HepG2 (cell line): ENCODE measurements around the gene DNM3. TPM values are rescaled to one million over a fixed set of nuclear protein-coding genes. Genes with fewer than 3 reads are reported as not detected.

ENCODE experiments used
- ATAC-seq: fragments of 200-7000 bp; cut with Tn5 transposase; 3 replicates; pipeline ENCODE4 v1.9.1; 2020; ENCODE audit warnings: mild to moderate bottlenecking, moderate library complexity
- BruUV-seq: library from RNA; stranded (reverse); fragments of 400-500 nt; replicated peaks from 2 replicates; lab custom pipeline; 2021; lab: Mats Ljungman, UMichigan
- CTCF ChIA-PET: fragments of 300-600 bp; formaldehyde crosslinking; extraction: SDS; loops from one replicate; lab custom pipeline; 2021; ENCODE audit warnings: low total read pairs, inconsistent platforms, low intra/inter-chr PET ratio; lab: Yijun Ruan, JAX
- POLR2A ChIA-PET: fragments of 350-600 bp; sonication (Branson Sonifier 250); formaldehyde crosslinking; loops from one replicate; lab custom pipeline; 2020; ENCODE audit warnings: antibody characterized with exemption, inconsistent platforms; lab: Yijun Ruan, JAX
- DNase-seq: peaks from one replicate; pipeline ENCODE4 v3.0.0-alpha.2; 2015; ENCODE audit warnings: low spot score
- FAIRE-seq: peaks from 3 replicates; lab custom pipeline; 2011; peaks lifted over from hg19 to GRCh38; lab: Jason Lieb, UNC
- H2AFZ ChIP-seq: one replicate; pipeline ENCODE4 v1.6.1; 2011; ENCODE audit warnings: low read length, inconsistent platforms
- H3K27ac ChIP-seq: fragments of 300-600 bp; 3 replicates; pipeline ENCODE4 v1.8.0; 2011; ENCODE audit warnings: mixed run types, mild to moderate bottlenecking, mixed read lengths, low read length, inconsistent platforms; ENCODE audit not compliant: insufficient read depth; ENCODE audit errors: extremely low read length
- H3K27me3 ChIP-seq, 2 experiments: fragments of 200-600 bp in 1 of 2; 2 replicates in 1 of 2; 3 replicates in 1 of 2; pipeline versions ENCODE4 v1.6.0 to v1.8.0; 2011; ENCODE audit warnings: low read length in 2 of 2, mild to moderate bottlenecking in 2 of 2, moderate library complexity in 2 of 2, inconsistent platforms in 1 of 2; ENCODE audit not compliant: insufficient read depth in 2 of 2, control insufficient read depth in 1 of 2
- H3K36me3 ChIP-seq, 2 experiments: fragments of 200-600 bp in 1 of 2; replicated peaks in 1 of 2; 2 replicates in 1 of 2; 3 replicates in 1 of 2; pipeline versions ENCODE4 v1.5.1 to v1.8.0; 2011; ENCODE audit warnings: low read length in 2 of 2, inconsistent platforms in 1 of 2; ENCODE audit not compliant: insufficient read depth in 2 of 2, control insufficient read depth in 1 of 2
- H3K4me1 ChIP-seq: 2 replicates; pipeline ENCODE4 v1.5.1; 2012; ENCODE audit warnings: low read length, inconsistent platforms; ENCODE audit not compliant: insufficient read depth
- H3K4me2 ChIP-seq: 2 replicates; pipeline ENCODE4 v1.6.0; 2011; ENCODE audit warnings: low read depth, low read length, inconsistent platforms
- H3K4me3 ChIP-seq, 3 experiments: fragments of 200-600 bp in 1 of 3; sonication (generic), shearing (Covaris generic) in 1 of 3; replicated peaks in 1 of 3; 2 replicates each; pipeline ENCODE4 v1.5.1; 2011 to 2016; ENCODE audit warnings: low read length in 3 of 3, inconsistent platforms in 2 of 3, low read depth in 2 of 3, mild to moderate bottlenecking in 2 of 3, control low read depth in 1 of 3, mixed read lengths in 1 of 3; ENCODE audit not compliant: insufficient read depth in 1 of 3
- H3K79me2 ChIP-seq: one replicate; pipeline ENCODE4 v1.6.1; 2011; ENCODE audit warnings: low read length, inconsistent platforms; ENCODE audit not compliant: insufficient read depth
- H3K9ac ChIP-seq: 2 replicates; pipeline ENCODE4 v1.6.0; 2011; ENCODE audit warnings: mild to moderate bottlenecking, low read depth, low read length, inconsistent platforms; ENCODE audit not compliant: insufficient read depth
- H3K9me3 ChIP-seq: 2 replicates; pipeline ENCODE4 v1.5.1; 2012; ENCODE audit warnings: mild to moderate bottlenecking, low read length
- H4K20me1 ChIP-seq: 2 replicates; pipeline ENCODE4 v1.6.0; 2011; ENCODE audit warnings: inconsistent platforms, mild to moderate bottlenecking, low read length, moderate library complexity; ENCODE audit not compliant: insufficient read depth
- FOXP1 ChIP-seq, 2 experiments: fragments of 450-650 bp in 1 of 2; IDR thresholded peaks; 2 replicates each; pipeline ENCODE4 v1.6.1; 2017 to 2018; ENCODE audit warnings: antibody characterized with exemption in 1 of 2
- KDM2A ChIP-seq: sonication (generic); formaldehyde crosslinking; IDR thresholded peaks from 2 replicates; pipeline ENCODE4 v1.4.0; 2020; ENCODE audit warnings: low read depth, missing genetic modification reagents, borderline replicate concordance
- MED13 ChIP-seq: sonication (generic); formaldehyde crosslinking; IDR thresholded peaks from 2 replicates; pipeline ENCODE4 v1.5.0; 2020; ENCODE audit warnings: missing genetic modification reagents
- ZNF143 ChIP-seq: sonication (generic); formaldehyde crosslinking; IDR thresholded peaks from 2 replicates; pipeline ENCODE4 v1.4.0; 2020; ENCODE audit warnings: missing genetic modification reagents
- ZNF335 ChIP-seq: sonication (generic); formaldehyde crosslinking; IDR thresholded peaks from 2 replicates; pipeline ENCODE4 v1.4.0; 2020; ENCODE audit warnings: missing genetic modification reagents
- ZNF646 ChIP-seq: sonication (generic); formaldehyde crosslinking; IDR thresholded peaks from 2 replicates; pipeline ENCODE4 v1.9.0; 2021; ENCODE audit warnings: mild to moderate bottlenecking, missing genetic modification reagents
- WGBS: methylation state at CpG from one replicate; pipeline ENCODE4 v1.1.6; 2017; ENCODE audit warnings: low lambda C conversion rate; 5-methylcytosine and 5-hydroxymethylcytosine counted together
- in situ Hi-C: cut with HindIII; loops from 2 replicates; pipeline ENCODE4 v1.10.0; 2017; ENCODE audit warnings: low pct_unique_long_range_greater_than_20kb; ENCODE audit not compliant: extremely low pct_ligation_motif_present
- intact Hi-C: fragments of 100-400 bp; cut with micrococcal nuclease; formaldehyde crosslinking; loops from one replicate; pipeline ENCODE4 v1.10.0; 2022; ENCODE audit not compliant: unreplicated experiment
- polyA plus RNA-seq, 8 experiments: library from polyadenylated mRNA; depleted of rRNA in 3 of 8; stranded (reverse) in 7 of 8; unstranded in 1 of 8; fragments of >200 nt; fragmentation: Illumina TruSeq in 4 of 8; extraction: Trizol in 4 of 8; gene quantifications; 2 replicates each; pipeline versions ENCODE4 v1.2.1 to v1.2.3, GENCODE V29; 2011 to 2016; ENCODE audit warnings: low read depth in 4 of 8, missing spikeins in 1 of 8, mixed read lengths in 1 of 8; ENCODE audit not compliant: insufficient read depth in 1 of 8
- total RNA-seq, 5 experiments: library from RNA; depleted of rRNA; stranded (reverse); fragments of >200 nt; fragmentation: Illumina TruSeq; extraction: Trizol; gene quantifications; 2 replicates each; pipeline ENCODE4 v1.2.3, GENCODE V29; 2016; ENCODE audit warnings: low read depth in 1 of 5
- TF ChIP-seq, protein P1 (sequence below): sonication (generic); formaldehyde crosslinking; conservative IDR thresholded peaks from 2 replicates; pipeline ENCODE4 v1.4.0; 2020; ENCODE audit warnings: mild to moderate bottlenecking, missing genetic modification reagents, moderate library complexity
- TF ChIP-seq, protein P2 (sequence below): fragments of 450-650 bp; IDR thresholded peaks from 2 replicates; pipeline ENCODE4 v1.6.1; 2016

DNM3 gene
- total and polyA plus RNA-seq, 2 of the 13 experiments (the other 11 are each of a cell fraction or from before 2014, with no cell fraction given): 0.05 TPM; not detected in 1

- TF ChIP-seq, protein P1, sequence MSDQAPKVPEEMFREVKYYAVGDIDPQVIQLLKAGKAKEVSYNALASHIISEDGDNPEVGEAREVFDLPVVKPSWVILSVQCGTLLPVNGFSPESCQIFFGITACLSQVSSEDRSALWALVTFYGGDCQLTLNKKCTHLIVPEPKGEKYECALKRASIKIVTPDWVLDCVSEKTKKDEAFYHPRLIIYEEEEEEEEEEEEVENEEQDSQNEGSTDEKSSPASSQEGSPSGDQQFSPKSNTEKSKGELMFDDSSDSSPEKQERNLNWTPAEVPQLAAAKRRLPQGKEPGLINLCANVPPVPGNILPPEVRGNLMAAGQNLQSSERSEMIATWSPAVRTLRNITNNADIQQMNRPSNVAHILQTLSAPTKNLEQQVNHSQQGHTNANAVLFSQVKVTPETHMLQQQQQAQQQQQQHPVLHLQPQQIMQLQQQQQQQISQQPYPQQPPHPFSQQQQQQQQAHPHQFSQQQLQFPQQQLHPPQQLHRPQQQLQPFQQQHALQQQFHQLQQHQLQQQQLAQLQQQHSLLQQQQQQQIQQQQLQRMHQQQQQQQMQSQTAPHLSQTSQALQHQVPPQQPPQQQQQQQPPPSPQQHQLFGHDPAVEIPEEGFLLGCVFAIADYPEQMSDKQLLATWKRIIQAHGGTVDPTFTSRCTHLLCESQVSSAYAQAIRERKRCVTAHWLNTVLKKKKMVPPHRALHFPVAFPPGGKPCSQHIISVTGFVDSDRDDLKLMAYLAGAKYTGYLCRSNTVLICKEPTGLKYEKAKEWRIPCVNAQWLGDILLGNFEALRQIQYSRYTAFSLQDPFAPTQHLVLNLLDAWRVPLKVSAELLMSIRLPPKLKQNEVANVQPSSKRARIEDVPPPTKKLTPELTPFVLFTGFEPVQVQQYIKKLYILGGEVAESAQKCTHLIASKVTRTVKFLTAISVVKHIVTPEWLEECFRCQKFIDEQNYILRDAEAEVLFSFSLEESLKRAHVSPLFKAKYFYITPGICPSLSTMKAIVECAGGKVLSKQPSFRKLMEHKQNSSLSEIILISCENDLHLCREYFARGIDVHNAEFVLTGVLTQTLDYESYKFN (CRISPR knock-in tag): peak; percentile 26; the same call in 1 of the 2 replicates
- TF ChIP-seq MED13 (CRISPR knock-in tag): no peak
- TF ChIP-seq, protein P2, sequence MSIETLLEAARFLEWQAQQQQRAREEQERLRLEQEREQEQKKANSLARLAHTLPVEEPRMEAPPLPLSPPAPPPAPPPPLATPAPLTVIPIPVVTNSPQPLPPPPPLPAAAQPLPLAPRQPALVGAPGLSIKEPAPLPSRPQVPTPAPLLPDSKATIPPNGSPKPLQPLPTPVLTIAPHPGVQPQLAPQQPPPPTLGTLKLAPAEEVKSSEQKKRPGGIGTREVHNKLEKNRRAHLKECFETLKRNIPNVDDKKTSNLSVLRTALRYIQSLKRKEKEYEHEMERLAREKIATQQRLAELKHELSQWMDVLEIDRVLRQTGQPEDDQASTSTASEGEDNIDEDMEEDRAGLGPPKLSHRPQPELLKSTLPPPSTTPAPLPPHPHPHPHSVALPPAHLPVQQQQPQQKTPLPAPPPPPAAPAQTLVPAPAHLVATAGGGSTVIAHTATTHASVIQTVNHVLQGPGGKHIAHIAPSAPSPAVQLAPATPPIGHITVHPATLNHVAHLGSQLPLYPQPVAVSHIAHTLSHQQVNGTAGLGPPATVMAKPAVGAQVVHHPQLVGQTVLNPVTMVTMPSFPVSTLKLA: no peak
- TF ChIP-seq FOXP1 (IDR thresholded peaks at IDR 0.05): no peak
- TF ChIP-seq FOXP1 (CRISPR knock-in tag; IDR thresholded peaks at IDR 0.05): 0 out of 2 replicates have a peak, but pooled peaks have one; percentile 11
- TF ChIP-seq, all 625 proteins: peak for 25
These were observed 549.0 kb downstream of the DNM3 start (continued) for GRCh38 chr1:172390301-172390682.

DNA sequence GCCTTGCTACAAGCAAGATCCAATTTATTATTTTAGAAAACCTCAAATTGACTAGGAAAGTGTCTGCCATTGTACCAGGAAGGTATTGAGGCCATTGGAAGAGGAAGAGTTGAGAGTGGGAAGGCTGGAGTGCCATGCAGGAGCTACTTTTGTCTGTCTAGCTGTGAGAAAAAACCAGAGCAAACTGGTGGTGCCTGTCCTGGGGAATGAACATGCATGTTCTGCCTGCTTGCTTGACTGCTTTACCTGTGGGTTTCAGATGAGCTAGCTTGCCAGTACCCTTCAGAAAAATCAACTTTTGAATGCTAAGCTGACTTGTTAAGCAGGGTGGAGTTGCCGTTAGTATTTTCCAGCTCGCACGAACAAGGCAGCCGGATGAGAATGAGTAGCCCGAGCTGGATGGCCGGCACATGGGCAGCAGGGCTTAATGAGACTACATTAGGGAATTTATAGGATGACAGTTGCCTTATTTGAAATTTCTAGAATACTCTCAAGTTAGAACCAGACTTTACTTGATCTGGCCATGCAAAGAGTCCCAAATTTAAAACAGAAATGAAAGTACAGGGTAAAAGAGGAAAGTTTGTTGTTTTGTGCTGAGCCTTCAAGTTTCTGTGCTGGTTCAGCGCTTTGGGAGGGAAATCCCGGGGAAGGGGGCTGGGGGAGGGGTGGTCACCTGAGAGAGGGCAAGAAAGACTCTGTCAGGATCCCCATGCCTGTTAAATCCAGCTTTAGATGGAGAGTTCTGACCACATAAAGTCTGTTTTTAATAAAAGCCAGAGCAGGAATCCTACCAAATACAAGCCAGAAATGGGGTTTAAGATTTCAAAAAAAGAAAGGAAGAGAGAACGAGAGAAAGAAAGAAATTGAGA, 549.6 kb downstream of the DNM3 start:
- Histone ChIP-seq H3K27ac (no peak overlapping the region), H3K79me2 (no peaks in the 10 kb centered on the region), H3K4me2 (no peak overlapping the region), H3K9ac (no peak overlapping the region), H3K9me3 (no peaks in the 10 kb centered on the region), H4K20me1 (no peaks in the 10 kb centered on the region), H3K4me3 (no peak overlapping the region), H3K36me3 (no peaks in the 10 kb centered on the region), H3K27me3 (no peaks in the 10 kb centered on the region), H2AFZ (no peak overlapping the region), H3K4me1 (peaks cover 35% of the 10 kb centered on the region)
- intact Hi-C loops: no loop called here
- POLR2A ChIA-PET: no interaction called here
- FAIRE-seq (no peak), ATAC-seq (no peak; the same call in 2 of the 3 replicates), DNase-seq (no peak)
- in situ Hi-C loops: loop anchor here (10.0 kb wide), 1 partner anchor 386 kb away; no protein-coding TSS in a partner anchor
- WGBS: 68% methylated on average over 9 of the region's 9 CpGs
- CTCF ChIA-PET: no interaction called here
- no TSS peak for BruUV-seq
- TF ChIP-seq ZNF335 (CRISPR knock-in tag): no peak
- no peak for TF ChIP-seq ZNF143 (CRISPR knock-in tag)
- TF ChIP-seq KDM2A (CRISPR knock-in tag): no peak
- no peak for TF ChIP-seq ZNF646 (CRISPR knock-in tag)
